PFSK-1 (cell line): ENCODE measurements around the gene TNNT3.

Experiments used
- POLR2AphosphoS5 ChIP-seq: IDR thresholded peaks from 2 replicates; pipeline ENCODE4 v1.6.1; 2012; ENCODE audit warnings: low read depth, mild to moderate bottlenecking, control low read depth, low read length, moderate library complexity
- REST ChIP-seq, 2 experiments: IDR thresholded peaks; 2 replicates each; pipeline versions ENCODE4 v1.6.1 to v1.8.0; 2011 to 2012; ENCODE audit warnings: low read depth in 2 of 2, low read length in 2 of 2, control low read depth in 1 of 2, inconsistent platforms in 1 of 2, mild to moderate bottlenecking in 1 of 2, moderate library complexity in 1 of 2; ENCODE audit not compliant: insufficient read depth in 1 of 2
- SIN3A ChIP-seq: IDR thresholded peaks from 2 replicates; pipeline ENCODE4 v1.6.1; 2012; ENCODE audit warnings: mild to moderate bottlenecking, low read length, moderate library complexity, borderline replicate concordance; ENCODE audit not compliant: insufficient read depth
- TAF1 ChIP-seq: IDR thresholded peaks from 2 replicates; pipeline ENCODE4 v1.6.1; 2012; ENCODE audit warnings: low read length, control low read depth, borderline replicate concordance; ENCODE audit not compliant: insufficient read depth

GRCh38 chr11:1930462-1930830 is 10.9 kb downstream of the TNNT3 start:
- TF ChIP-seq REST (IDR thresholded peaks at IDR 0.05; ENCODE audit: insufficient read depth in 1 of 2, low read depth in 2 of 2, low read length in 2 of 2) (no peak), POLR2AphosphoS5 (no peak), SIN3A (no peak), TAF1 (no peak)
